ENCODE measurements around the gene GPR150.

The GPR150 gene

DNA sequence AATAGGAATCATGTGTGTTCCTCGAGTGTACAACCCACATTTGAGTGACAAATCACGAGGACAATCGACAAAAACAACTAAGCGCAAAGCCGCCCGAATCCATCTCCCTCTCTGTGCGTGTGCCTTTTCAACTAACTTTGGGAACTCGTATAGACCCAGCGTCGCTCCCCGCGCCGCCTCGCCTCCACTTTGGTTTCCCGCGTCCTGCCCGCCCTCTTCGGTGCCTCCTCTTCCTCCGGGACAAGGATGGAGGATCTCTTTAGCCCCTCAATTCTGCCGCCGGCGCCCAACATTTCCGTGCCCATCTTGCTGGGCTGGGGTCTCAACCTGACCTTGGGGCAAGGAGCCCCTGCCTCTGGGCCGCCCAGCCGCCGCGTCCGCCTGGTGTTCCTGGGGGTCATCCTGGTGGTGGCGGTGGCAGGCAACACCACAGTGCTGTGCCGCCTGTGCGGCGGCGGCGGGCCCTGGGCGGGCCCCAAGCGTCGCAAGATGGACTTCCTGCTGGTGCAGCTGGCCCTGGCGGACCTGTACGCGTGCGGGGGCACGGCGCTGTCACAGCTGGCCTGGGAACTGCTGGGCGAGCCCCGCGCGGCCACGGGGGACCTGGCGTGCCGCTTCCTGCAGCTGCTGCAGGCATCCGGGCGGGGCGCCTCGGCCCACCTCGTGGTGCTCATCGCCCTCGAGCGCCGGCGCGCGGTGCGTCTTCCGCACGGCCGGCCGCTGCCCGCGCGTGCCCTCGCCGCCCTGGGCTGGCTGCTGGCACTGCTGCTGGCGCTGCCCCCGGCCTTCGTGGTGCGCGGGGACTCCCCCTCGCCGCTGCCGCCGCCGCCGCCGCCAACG, at the start of gene GPR150:
GPR150 (plus strand) TSS at position 58 of the 840 bp plus-strand sequence; CDS start at position 247, 189 bp downstream.
- DNase-seq: peak; percentile 56

DNA sequence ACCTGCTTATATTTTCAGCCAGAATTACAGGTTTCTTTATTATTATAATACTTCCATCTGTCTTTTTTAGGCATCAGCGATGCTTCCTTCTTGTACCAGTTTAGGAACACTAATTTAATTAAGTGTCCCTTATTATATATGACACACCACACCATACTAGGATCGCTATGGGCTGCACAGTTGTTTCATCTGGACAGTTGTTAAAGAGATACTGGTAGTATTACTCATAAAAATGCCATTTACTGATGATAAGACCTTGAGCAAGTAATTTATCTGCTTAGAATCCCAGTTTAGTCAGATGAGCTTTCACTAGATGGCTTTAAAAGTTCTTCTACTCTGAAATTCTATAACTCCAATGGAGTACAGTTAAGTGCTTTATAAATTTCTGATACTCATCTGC, 47.9 kb upstream of the GPR150 start:
- no peak for DNase-seq

DNA sequence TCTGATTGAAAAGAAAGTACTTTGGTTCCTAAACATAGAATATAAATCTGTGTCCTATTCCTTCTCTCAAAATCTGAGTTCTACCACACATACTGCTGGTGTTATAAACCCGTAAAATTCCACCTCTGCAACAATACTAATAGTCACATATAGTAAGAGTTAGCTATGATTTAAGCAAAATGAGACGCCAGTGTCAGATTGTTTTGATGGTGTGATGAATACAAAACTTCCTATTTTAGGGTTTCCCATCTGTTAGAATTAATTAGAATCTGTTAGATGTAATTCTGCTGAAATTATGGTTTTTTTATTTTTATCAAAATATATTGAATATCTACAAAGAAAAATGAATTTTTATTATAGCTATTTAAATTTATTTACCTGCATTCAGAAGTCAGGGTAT, 38.3 kb upstream of the GPR150 start:
- DNase-seq: no peak

DNA sequence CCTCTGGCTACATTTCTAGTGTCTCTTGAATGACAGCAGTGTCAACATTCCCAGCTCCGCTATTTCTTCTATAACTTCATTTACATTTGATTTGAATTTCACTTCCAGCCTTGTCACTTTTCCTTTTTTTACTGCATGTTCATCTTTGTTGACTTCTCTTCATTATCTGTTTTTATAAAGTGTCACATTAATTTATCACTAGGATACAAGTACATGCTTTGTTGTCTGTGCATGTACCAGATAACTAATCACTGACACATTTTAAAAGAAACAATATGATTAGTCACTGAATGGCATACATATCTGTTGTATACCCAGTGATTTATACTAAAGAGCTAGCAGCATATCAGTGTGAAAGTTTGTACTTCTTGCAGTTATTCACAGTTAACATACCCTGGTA, 35.9 kb upstream of the GPR150 start:
- DNase-seq: no peak

DNA sequence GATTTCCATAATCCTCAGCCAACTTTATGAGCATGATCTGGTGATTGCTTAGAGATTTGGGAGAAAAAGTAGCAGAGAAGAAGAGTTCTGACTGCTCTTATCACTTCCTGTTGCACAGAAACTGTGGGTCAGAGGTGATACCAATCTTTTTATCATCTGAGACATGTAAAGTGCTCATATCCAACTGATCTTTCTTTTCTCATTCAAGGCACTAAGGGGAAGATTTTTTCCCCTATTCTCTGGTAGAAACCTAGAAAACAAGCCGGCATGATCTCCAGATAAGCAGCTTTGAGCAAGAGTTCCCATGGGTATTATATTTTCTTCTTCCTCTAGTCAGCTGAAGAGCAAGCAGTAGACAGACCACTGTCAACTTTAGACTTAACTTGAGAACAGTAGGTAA, 29.0 kb upstream of the GPR150 start:
- DNase-seq: no peak

DNA sequence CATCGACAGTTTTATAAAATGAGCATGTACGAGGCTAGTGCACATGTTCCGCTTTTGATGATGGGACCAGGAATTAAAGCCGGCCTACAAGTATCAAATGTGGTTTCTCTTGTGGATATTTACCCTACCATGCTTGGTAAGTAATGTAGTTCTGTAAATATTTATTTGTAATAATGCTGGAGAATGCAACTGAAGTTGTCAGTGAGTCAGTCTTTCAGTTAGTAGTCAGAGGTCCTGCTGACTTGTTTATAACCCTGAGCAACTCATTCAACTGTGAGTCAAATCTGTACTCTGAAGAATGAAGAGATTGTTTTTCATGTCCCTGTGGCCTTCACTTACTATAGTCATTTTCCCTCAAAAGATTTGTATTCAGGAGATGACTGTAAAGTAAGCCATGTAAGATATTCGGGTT, 28.4 kb upstream of the GPR150 start:
- DNase-seq: no peak

DNA sequence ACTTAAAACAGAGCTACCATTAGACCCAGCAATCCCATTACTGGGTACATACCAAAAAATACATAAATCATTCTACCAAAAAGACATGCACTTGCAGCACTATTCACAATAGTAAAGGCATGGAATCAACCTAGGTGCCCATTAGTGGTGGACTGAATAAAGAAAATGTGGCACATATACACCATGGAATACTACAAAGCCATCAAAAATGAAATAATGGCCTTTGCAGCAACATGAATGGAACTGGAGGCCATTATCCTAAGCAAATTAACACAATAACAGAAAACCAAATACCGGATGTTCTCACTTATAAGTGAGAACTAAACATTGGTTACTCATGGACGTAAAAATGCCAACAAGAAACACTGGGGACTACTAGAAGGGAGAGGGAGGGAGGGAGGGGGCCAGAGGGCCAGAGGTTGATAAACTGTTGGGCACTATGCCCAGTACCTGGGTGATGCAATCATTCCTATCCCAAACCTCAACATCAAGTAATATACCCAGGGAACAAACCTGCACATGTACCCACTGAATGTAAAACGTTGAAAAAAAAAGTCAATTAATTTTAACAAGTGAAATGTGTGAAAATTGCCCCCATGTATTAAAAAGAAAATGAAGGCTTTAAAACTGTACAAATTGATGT, 24.5 kb upstream of the GPR150 start:
- DNase-seq: no peak

DNA sequence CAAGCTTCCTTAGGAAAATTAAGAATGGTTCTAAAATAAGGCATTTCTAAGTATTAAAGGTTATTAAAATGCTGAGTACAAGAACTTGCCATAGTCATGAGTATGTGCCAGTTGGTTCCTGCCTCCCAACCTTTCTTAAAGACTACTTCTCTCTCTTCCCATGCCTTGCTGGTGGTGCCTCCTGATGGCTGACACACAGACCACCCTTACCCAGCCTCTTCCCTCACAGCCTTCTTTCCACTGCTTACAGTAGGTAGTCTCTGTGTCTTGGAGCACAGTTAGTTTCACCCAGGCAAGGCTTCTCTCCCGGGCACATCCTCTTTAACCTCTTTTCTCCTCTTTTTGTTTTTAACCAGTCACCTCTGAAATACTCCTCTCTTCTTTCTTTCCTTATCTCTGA, 20.6 kb upstream of the GPR150 start:
- DNase-seq: no peak

DNA sequence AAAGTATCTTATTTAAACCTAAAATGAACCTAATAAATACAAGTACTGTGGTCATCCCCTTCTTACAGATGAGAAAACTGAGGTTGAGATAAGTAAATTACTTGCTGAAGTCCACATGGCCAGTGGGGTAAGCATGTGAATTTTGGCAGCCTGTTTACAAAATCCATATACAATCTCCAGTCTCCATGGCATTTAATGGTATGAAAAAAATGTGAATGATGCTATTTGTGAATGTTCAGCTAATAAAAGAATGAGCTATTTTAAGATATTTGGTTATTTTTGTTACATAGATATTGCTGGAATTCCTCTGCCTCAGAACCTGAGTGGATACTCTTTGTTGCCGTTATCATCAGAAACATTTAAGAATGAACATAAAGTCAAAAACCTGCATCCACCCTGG, 19.3 kb upstream of the GPR150 start:
- no peak for DNase-seq

DNA sequence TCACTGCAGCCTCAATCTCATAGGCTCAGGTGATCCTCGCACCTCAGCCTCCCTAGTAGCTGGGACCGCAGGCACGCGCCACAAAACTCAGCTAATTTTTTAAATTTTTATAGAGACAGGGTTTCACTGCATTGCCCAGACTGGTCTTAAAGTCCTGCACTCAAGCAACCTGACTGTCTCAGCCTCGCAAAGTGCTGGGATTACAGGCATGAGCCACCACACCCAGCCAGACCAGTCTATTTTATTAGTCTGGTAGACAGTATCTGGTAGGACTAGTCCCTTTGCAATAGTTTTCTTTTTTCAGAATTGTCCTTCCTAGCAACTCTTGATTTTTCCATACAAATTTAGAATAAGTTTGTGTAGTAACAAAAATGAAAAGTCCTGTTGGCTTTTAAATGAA, 14.1 kb upstream of the GPR150 start:
- no peak for DNase-seq

DNA sequence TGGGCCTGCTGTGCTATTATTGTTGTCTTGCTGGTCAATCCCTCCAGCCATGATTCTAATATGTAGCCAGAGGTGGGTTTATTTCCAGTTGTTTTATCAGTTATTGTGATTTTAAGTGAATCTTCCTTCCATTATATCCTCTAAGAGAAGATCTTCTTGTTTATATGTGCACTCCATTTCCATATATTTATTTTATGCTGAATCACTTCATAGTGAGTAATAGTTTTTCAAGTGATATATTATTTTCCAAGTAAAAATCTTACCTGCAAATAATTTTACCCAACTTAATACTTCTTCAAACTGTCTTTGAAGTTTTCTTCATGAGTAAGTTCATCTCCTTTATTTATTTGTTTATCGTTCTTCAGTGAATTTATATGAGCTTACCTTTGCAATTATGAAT, 13.5 kb upstream of the GPR150 start:
- DNase-seq: no peak

DNA sequence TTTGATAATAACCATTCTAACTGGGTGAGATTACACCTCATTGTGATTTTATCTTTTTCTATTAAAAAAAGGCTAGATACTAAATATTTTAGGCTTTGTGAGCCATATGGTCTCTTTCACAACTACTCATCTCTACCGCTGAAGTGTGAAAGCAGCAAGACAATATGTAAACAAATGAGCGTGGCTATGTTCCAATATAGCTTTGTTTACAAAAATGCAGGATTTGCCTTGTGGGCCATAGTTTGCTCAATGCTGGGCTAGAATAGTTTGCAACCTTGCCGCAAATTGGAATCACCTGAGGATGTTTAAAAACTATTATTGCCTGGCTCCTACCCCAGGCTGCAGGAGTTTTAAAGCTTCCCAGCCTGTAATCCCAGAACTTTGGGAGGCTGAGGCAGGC, 10.2 kb upstream of the GPR150 start:
- no peak for DNase-seq

DNA sequence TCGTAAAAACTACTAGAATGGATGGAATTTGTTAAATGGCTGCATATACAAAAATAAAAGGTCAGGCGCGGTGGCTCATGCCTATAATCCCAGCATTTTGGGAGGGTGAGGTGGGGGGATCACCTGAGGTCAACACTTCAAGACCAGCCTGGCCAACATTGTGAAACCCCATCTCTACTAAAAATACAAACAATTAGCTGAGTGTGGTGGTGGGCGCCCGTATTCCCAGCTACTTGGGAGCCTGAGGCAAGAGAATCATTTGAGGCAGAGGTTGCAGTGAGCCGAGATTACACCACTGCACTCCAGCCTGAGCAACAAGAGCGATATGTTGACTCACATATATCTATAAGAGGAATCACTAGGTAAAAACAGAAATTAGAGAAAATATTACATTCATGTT, 9.3 kb upstream of the GPR150 start:
- DNase-seq: no peak

DNA sequence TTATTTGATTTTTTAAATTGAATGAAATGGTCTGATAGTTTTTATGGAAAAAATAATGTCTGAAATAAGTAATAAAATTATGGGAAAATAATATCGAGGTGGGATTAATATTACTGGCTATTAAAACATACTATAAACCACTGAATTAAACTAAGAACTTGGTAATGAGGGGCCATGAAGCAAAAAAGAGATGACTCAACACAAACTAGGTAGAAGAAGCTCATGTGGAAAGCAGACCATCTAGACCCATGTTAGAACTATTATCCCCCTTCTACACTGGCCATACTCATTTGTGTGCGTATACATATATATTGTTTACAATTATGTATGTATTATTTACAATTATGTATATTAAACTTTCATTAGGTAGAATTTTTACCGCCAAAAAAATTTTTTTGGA, 8.5 kb upstream of the GPR150 start:
- DNase-seq: no peak

DNA sequence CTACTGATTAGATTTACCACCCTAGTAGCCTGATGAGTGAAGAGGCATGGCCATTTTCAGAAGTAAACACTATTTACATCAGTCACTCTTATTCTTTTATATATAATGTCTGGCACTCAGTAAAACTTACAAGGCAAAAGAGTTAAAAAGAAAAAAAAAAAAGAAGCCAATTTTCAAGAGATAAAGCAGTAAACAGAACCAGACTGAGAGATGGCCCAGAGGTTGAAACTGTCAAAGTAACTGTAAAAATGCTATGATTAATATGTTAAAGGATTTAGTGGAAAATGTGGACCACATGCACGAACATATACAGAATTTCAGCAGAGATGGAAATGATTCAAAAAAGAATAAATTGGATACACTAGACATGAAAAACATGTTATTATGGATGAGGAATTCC, 6.4 kb upstream of the GPR150 start:
- no peak for DNase-seq

DNA sequence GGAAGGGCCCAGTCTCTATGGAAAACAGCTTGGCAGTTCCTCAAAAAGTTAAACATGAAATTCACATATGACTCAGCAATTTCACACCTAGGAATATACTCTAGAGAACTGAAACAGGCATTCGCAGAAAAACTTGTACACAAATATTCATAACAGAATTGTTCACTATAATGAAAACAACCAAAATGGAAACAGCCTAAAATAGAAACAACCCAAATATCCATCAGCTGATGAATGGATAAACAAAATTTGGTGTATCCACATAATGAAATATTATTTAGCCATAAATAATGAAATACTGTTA, 4.8 kb upstream of the GPR150 start:
- no peak for DNase-seq

DNA sequence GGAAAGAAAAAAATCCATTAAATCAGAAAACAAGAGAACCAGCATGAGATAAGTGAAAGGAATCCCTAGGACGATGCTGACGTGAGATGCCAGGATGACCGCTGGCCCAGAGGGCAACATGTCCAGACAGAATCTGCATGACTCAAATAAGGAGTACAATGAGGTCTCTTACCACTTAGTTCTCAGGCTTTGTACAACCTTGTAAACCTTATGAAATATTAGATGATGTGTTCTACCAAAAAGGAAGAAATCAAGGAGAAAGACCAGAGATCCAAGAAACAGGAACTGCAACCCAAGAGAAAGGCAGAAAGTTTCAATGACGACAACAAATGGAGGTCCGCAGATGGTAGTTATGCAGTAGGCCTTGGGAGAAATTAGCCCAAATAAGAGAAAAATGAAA, 2.8 kb upstream of the GPR150 start:
- no peak for DNase-seq

DNA sequence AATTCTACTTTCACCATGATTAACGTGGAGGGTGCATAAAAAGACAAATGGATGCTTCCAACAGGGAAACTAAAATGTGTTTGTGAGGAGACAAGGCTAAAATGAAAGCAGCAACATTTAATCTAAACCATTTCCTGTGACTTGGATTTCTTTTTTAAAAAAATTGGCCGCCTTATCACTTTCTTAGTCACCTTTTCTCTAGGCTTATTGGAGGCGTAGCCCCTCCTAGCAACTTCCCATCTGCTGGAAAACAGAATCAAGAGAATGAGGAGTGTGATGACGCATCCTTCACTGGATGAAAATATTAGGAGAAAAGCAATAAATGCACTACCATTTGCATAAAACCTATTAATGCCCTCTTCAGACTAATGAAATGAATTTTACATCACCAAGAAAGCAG, 791 bp upstream of the GPR150 start:
- no peak for DNase-seq

DNA sequence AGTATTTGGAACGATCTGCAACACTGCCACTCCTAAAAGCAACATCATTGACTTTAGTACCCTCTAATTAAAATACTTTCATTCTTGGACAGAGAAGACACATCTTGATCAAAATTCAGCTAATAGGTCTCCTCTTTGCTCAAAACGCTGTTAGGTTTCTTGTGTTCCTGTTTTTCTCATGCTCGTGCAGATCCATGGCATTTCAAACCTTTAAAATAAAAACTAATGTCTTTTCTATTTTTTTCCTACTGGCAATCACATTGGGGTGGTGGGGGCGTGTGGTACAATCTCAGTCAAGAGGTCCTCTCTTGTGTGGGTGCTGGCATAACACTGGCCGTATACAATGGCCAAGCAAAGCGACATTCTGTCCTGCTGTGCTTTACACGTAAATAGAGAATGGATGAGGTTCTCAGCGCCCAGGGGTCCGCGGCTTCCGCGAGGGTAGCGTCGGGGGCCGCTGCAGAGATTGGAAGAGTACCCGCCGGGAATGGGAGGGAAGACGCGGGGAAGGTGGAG, 315 bp upstream of the GPR150 start:
- DNase-seq: no peak

DNA sequence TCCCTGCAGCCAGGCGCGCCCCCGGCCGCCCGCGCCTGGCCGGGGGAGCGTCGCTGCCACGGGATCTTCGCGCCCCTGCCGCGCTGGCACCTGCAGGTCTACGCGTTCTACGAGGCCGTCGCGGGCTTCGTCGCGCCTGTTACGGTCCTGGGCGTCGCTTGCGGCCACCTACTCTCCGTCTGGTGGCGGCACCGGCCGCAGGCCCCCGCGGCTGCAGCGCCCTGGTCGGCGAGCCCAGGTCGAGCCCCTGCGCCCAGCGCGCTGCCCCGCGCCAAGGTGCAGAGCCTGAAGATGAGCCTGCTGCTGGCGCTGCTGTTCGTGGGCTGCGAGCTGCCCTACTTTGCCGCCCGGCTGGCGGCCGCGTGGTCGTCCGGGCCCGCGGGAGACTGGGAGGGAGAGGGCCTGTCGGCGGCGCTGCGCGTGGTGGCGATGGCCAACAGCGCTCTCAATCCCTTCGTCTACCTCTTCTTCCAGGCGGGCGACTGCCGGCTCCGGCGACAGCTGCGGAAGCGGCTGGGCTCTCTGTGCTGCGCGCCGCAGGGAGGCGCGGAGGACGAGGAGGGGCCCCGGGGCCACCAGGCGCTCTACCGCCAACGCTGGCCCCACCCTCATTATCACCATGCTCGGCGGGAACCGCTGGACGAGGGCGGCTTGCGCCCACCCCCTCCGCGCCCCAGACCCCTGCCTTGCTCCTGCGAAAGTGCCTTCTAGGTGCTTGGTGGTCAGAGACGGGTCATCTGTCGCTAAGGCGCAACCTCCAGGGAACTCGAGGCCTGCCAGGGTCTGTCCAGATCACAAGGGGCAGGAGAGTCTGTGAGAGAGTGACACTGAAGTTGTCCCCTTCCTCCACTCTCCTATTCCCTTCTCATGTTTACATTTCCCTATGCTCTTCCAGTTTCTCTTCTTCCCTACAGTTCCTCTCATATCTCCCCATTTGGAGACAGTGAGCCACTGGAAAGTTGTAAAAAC, 1.3 kb downstream of the GPR150 start:
- peak; percentile 47 for DNase-seq

DNA sequence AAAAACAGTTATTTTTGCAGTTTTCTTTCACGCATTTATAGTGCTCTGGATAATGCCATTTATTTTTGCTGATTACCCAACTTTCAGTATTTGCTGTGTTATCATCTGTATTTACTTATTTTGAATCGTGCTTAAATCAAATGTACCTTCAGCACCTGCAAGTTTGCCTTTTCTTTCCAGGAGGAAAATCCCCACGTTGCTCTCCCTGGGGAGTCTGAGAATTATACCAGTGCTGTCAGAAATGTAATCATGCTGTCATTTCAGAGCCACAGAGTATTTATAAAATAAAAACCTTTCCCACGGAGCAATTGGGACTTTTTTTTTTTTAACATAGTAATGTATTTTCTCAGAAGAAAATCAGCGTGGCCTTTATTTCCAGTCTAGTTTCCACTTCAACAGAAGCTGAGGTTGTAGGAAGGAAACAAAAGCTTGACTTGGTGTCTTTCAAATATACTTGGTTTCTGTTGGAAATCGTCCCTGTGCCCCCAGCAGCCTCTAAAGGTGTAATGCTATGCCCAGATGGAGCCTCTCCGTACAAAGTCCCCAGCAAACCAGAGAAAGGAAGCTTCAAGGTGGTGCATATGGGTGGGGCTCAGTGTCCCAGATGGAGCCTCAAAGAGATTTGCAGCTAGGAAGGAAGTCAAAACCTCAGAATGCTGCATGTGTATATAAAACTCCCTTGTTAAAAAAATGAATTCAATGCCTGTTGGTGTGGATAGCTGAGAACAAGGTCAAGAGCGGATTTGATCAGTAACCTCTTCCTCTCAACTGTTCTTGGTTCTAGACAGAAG, 2.1 kb downstream of the GPR150 start:
- peak; percentile 29 for DNase-seq

DNA sequence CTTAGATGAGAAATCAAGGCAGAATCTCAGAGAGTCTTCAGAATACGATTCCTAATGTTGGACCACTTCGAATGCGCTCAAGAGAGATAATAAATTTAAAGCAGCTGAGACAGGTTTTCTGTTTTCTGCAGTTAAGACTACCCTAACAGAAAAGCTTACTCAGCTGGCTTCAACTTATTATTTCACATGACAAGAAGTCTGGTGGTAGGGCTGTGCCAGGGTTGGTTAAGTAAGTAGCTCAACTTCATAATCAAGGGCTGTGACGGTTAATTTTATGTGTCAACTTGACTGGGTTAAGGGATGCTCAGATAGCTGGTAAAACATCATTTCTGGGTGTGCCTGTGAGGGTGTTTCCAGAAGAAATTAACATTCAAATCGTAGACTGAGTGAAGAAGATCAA, 3.8 kb downstream of the GPR150 start:
- DNase-seq: no peak

DNA sequence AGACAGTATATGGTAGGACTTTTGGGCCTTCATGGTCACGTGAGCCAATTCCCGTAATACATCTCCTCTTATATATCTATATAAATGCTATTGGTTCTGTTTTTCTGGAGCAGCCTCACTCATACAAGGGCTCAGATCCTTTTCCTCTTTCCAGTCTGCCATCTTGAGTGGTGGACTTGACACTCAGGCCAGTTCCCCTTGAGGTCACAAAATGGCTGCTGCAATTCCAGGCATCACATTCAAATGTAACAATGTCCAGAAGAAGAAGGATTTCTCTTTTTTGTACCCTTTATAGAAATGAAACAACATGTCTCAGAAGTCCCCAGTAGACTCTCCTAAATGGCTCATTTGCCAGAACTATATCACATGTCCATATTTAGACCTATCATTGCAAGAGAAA, 4.5 kb downstream of the GPR150 start:
- DNase-seq: no peak

Measured in activated effector memory CD4-positive, alpha-beta T cell treated with Interleukin-2 at 50 U/mL for 16 hours (primary cell).